ENCODE measurements around the gene MAGOH. TPM values are rescaled to one million over a fixed set of nuclear protein-coding genes. Genes with fewer than 3 reads are reported as not detected.
"Not testable (repeated sequence)": the region's sequence is repeated elsewhere in the genome, so short reads cannot be mapped to it uniquely, and the experiment has no call there.

The MAGOH gene
- total RNA-seq, 1 experiment from 2014 or later = 75.7 TPM

GRCh38 chr1:53285546-53285945, 47.2 kb upstream of the MAGOH start:
- Histone ChIP-seq H3K79me2 (ENCODE audit: low read depth) (no peaks in the 10 kb centered on the region), H3F3A (ENCODE audit: insufficient read depth, low read depth) (peaks cover 14% of the 10 kb centered on the region; the same call in 1 of the 2 replicates), H3K4me2 (no peak overlapping the region), H4K20me1 (ENCODE audit: insufficient read depth) (no peaks in the 10 kb centered on the region), H3K27me3 (ENCODE audit: insufficient read depth, low read depth) (no peaks in the 10 kb centered on the region), H3K4me1 (replicated peaks; ENCODE audit: insufficient read depth) (no peaks in the 10 kb centered on the region), H2AFZ (no peak overlapping the region), H3K36me3 (ENCODE audit: low read depth) (peaks cover 11% of the 10 kb centered on the region), H3K9me3 (ENCODE audit: insufficient read depth, low read depth) (no peaks in the 10 kb centered on the region), H3K4me3 (no peak overlapping the region), H3K27ac (no peak overlapping the region), H3K9me2 (ENCODE audit: insufficient read depth) (no peaks in the 10 kb centered on the region)
- POLR2A ChIA-PET (ENCODE audit: unreplicated experiment) = no interaction called here
- TF ChIP-seq, protein P1, sequence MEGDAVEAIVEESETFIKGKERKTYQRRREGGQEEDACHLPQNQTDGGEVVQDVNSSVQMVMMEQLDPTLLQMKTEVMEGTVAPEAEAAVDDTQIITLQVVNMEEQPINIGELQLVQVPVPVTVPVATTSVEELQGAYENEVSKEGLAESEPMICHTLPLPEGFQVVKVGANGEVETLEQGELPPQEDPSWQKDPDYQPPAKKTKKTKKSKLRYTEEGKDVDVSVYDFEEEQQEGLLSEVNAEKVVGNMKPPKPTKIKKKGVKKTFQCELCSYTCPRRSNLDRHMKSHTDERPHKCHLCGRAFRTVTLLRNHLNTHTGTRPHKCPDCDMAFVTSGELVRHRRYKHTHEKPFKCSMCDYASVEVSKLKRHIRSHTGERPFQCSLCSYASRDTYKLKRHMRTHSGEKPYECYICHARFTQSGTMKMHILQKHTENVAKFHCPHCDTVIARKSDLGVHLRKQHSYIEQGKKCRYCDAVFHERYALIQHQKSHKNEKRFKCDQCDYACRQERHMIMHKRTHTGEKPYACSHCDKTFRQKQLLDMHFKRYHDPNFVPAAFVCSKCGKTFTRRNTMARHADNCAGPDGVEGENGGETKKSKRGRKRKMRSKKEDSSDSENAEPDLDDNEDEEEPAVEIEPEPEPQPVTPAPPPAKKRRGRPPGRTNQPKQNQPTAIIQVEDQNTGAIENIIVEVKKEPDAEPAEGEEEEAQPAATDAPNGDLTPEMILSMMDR (conservative IDR thresholded peaks at IDR 0.05) = no peak
- TF ChIP-seq EZH2 (IDR thresholded peaks at IDR 0.05; ENCODE audit: low read depth) = no peak
- CTCF ChIA-PET = no interaction called here
- no peak for DNase-seq
- intact Hi-C loops (cut with micrococcal nuclease; ENCODE audit: unreplicated experiment) = no loop called here
- no TSS peak for BruUV-seq (replicated peaks)

DNA sequence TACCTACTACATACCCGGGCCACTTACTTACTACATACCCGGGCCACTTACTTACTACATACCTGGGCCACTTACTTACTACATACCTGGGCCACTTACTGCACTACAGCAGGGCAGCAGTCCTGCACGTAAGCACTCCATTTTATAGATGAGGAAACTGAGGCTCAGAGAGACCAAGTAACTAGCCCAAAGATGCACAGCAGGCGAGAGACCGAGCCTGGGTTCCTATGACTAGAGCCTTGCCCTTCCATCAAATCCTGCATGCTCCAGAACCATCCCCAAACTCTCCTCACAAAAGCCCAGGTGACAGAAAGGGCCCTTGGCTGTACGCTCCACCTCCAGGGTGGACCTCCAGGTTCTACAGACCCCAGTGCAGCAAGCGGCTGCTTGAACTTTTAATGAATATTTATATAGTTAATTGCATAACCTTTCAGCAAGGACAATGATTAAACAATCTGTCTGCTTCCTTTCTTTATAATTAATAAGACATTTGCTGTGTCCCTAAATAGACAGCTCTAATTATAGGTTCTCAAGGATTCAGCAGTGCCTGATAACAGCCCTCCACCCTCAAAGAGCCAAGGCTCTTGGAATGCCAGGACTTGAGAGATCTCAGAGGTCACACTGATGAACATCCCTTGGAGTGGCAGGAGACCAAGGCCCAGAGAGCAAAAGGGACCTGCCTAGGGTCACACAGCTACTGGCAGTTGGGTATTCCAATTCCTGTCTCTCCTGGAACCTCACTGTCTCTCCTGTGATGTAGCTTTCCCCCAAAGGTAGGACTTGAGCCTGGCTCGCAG, 46.1 kb upstream of the MAGOH start:
- BruUV-seq (replicated peaks) = no TSS peak
- Histone ChIP-seq H3K9me3 (ENCODE audit: insufficient read depth, low read depth) (no peaks in the 10 kb centered on the region), H3K4me1 (replicated peaks; ENCODE audit: insufficient read depth) (no peaks in the 10 kb centered on the region), H3K79me2 (ENCODE audit: low read depth) (no peaks in the 10 kb centered on the region), H3K27me3 (ENCODE audit: insufficient read depth, low read depth) (no peaks in the 10 kb centered on the region), H3K4me3 (no peak overlapping the region), H3F3A (ENCODE audit: insufficient read depth, low read depth) (peaks cover 15% of the 10 kb centered on the region; the same call in 1 of the 2 replicates), H4K20me1 (ENCODE audit: insufficient read depth) (no peaks in the 10 kb centered on the region), H3K27ac (no peak overlapping the region), H3K9me2 (ENCODE audit: insufficient read depth) (no peaks in the 10 kb centered on the region), H3K36me3 (ENCODE audit: low read depth) (peaks cover 11% of the 10 kb centered on the region), H2AFZ (no peak overlapping the region), H3K4me2 (no peak overlapping the region)
- ChIA-PET POLR2A (ENCODE audit: unreplicated experiment) (no interaction called here), CTCF (no interaction called here)
- TF ChIP-seq, protein P1 (conservative IDR thresholded peaks at IDR 0.05) = no peak
- TF ChIP-seq EZH2 (IDR thresholded peaks at IDR 0.05; ENCODE audit: low read depth) = no peak
- DNase-seq = no peak
- intact Hi-C loops (cut with micrococcal nuclease; ENCODE audit: unreplicated experiment) = no loop called here

DNA sequence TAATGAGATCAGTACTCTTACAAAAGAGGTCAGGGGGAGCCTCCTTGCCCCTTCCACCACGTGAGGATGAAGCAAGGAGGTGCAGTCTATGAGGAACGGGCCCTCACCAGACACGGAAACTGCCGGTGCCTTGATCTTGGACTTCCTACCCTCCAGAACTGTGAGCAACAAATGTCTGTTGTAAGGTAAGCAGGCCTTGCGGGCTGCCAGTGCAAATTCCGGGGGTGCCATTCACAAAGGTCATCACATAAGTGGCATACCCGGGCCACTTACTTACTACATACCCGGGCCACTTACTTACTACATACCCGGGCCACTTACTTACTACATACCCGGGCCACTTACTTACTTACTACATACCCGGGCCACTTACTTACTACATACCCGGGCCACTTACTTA, 44.8 kb upstream of the MAGOH start:
- intact Hi-C loops (cut with micrococcal nuclease; ENCODE audit: unreplicated experiment); DNase-seq; POLR2A ChIA-PET (ENCODE audit: unreplicated experiment); H3K79me2 ChIP-seq (ENCODE audit: low read depth); BruUV-seq (replicated peaks); H3K27me3 ChIP-seq (ENCODE audit: insufficient read depth, low read depth); H4K20me1 ChIP-seq (ENCODE audit: insufficient read depth); H3K9me3 ChIP-seq (ENCODE audit: insufficient read depth, low read depth); H3K9me2 ChIP-seq (ENCODE audit: insufficient read depth); H3K4me3 ChIP-seq; H3K4me2 ChIP-seq; H3K27ac ChIP-seq; H3K4me1 ChIP-seq (replicated peaks; ENCODE audit: insufficient read depth); H2AFZ ChIP-seq: not testable (repeated sequence)
- Histone ChIP-seq H3F3A (ENCODE audit: insufficient read depth, low read depth) (peaks cover 27% of the 10 kb centered on the region; the same call in 1 of the 2 replicates), H3K36me3 (ENCODE audit: low read depth) (peaks cover 11% of the 10 kb centered on the region)
- CTCF ChIA-PET = interaction anchor here (0.6 kb wide), 1 partner anchor 717 kb away, joined by 3 read pairs; no protein-coding TSS in a partner anchor
